Brain microvascular endothelial cell (primary cell): ENCODE results near the gene SPG11.

Experiments
- DNase-seq: peaks from one replicate; pipeline ENCODE4 v3.0.0-alpha.2; 2020
- H3K27ac ChIP-seq: fragments of 250-450 bp; sonication (Bioruptor Pico); 2 replicates; pipeline ENCODE4 v1.5.1; 2020; ENCODE audit warnings: mild to moderate bottlenecking, moderate library complexity
- H3K27me3 ChIP-seq: fragments of 250-450 bp; sonication (Bioruptor Pico); replicated peaks from 2 replicates; pipeline ENCODE4 v1.5.1; 2020; ENCODE audit warnings: mild to moderate bottlenecking
- H3K36me3 ChIP-seq: fragments of 250-450 bp; sonication (Bioruptor Pico); replicated peaks from 2 replicates; pipeline ENCODE4 v1.5.1; 2020; ENCODE audit warnings: mild to moderate bottlenecking
- H3K4me3 ChIP-seq: 2 replicates; pipeline ENCODE4 v1.5.1; 2011; ENCODE audit warnings: low read depth, mild to moderate bottlenecking, control low read depth, low read length, moderate library complexity
- in situ Hi-C: cut with HindIII; loops from 2 replicates; pipeline ENCODE4 v1.10.0; 2017; ENCODE audit warnings: low sequenced_read_pairs, low pct_ligation_motif_present
- TF ChIP-seq, protein P1 (sequence below): IDR thresholded peaks from 2 replicates; pipeline ENCODE4 v1.5.1; 2011; ENCODE audit warnings: low read depth, mild to moderate bottlenecking, moderate library complexity, low read length, control low read depth, inconsistent platforms; ENCODE audit errors: missing control alignments

SPG11 gene

DNA sequence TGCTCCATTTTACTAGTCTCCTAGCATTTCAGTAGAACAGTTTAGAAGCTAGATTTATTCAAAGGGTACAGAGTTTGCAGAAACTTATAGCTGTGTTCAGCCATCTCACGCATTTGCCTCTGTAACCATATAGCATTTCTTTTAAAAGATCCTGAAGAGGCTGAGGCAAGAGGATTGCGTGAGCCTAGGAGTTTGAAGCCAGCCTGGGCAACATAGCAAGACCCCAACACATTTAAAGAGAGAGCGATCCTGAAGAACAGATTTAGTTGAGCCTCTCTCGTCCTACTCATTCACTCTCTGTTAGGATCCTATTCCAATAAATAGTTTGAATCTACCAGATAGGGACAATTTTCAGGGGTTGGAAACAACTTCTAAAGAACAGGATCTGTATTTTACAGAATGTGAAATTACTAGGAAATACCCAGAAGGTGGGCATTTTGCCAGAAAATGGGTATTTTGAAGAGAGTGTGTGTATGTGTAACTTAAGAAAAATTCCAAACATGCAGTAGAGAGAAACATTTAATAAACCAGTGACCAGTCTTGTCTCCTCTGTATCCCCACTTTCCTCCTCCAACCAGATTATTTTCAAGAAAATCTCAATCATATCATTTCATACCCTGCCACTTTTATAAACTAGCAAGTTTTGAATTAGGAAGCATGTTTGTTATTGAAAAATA lies 122.0 kb downstream of the SPG11 start:
- in situ Hi-C loops, result no loop called here
- H3K36me3 ChIP-seq, result peaks cover 9% of the 10 kb centered on the region
- no peak overlapping the region for H3K27ac ChIP-seq
- H3K27me3 ChIP-seq, result no peaks in the 10 kb centered on the region
- H3K4me3 ChIP-seq, result no peak overlapping the region
- peak; percentile 71 for DNase-seq
- TF ChIP-seq, protein P1, sequence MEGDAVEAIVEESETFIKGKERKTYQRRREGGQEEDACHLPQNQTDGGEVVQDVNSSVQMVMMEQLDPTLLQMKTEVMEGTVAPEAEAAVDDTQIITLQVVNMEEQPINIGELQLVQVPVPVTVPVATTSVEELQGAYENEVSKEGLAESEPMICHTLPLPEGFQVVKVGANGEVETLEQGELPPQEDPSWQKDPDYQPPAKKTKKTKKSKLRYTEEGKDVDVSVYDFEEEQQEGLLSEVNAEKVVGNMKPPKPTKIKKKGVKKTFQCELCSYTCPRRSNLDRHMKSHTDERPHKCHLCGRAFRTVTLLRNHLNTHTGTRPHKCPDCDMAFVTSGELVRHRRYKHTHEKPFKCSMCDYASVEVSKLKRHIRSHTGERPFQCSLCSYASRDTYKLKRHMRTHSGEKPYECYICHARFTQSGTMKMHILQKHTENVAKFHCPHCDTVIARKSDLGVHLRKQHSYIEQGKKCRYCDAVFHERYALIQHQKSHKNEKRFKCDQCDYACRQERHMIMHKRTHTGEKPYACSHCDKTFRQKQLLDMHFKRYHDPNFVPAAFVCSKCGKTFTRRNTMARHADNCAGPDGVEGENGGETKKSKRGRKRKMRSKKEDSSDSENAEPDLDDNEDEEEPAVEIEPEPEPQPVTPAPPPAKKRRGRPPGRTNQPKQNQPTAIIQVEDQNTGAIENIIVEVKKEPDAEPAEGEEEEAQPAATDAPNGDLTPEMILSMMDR, result no peak

DNA sequence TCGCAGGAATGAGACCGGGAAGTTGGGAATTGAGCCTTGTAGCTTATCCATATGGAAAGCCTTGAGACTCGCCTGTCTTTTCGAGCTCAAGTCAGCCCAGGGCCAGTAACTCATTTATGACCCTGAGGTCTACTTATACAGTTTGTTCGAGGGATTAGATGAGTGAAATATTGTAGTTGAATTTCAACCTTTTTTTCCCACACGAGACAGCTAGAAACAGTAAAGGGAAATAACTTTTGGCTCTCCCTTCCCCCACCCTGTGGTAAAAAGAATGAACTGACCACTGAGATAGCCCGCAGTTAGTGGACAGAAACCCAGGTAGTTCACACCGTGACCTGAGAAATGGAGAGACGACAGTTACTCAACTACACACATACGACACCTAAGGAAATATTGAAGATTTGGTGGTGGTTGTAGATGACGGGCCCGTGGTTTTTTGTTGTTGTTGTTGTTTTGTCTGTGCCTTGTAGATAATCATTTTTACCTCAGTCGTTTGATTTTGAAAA lies 125.7 kb downstream of the SPG11 start:
- Histone ChIP-seq H3K36me3 (peaks cover 8% of the 10 kb centered on the region), H3K27me3 (no peaks in the 10 kb centered on the region), H3K4me3 (peak overlapping the region; percentile 79), H3K27ac (peak overlapping the region; percentile 91)
- in situ Hi-C loops, result no loop called here
- DNase-seq, result peak; percentile 25
- TF ChIP-seq, protein P1, result no peak

DNA sequence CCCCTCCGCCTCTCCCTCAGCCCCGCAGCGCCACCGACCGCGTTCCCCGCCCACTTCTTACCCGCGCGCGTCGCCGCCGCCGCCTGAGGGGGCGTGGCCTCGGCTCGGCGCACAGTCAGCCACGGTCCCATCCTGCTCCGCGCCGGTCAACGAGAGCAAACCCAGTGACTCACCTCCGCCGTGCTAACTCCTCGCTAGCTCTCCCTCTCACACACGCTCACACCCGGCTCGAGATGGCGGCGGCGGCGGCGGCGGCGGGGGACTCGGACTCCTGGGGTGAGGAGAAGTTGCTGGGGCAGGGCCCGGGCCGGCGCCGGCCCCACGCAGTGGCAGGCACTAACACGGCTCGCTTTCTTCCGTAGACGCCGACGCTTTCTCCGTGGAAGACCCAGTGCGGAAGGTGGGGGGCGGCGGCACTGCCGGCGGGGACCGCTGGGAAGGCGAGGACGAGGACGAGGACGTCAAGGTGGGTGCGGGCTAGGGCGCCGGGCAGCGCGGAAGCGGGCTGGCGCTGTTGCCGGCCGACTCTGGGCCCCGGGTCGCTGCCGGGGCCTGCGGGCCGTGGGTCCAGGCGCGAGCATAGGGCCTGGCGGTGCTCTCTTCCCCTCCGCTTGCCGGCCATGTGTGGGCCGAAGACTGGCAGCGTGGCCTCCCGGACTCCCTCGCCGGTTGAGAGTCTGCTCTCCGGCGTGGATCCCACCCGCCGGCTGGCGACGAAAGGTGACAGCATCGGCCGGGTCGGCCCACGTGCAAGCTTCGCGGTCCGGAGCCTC lies 126.3 kb downstream of the SPG11 start, which contains the start of gene EIF3J:
TSS of gene EIF3J (plus strand) at position 186 of the 773 bp plus-strand sequence. CDS start at position 234, 48 bp downstream.
- H3K36me3 ChIP-seq, result peaks cover 8% of the 10 kb centered on the region
- peak within 1 kb of the TSS; percentile 79 for H3K4me3 ChIP-seq
- in situ Hi-C loops, result no loop called here
- no peaks in the 10 kb centered on the region for H3K27me3 ChIP-seq
- peak within 1 kb of the TSS; percentile 91 for H3K27ac ChIP-seq
- DNase-seq, result peak; percentile 94
- TF ChIP-seq, protein P1, result no peak

DNA sequence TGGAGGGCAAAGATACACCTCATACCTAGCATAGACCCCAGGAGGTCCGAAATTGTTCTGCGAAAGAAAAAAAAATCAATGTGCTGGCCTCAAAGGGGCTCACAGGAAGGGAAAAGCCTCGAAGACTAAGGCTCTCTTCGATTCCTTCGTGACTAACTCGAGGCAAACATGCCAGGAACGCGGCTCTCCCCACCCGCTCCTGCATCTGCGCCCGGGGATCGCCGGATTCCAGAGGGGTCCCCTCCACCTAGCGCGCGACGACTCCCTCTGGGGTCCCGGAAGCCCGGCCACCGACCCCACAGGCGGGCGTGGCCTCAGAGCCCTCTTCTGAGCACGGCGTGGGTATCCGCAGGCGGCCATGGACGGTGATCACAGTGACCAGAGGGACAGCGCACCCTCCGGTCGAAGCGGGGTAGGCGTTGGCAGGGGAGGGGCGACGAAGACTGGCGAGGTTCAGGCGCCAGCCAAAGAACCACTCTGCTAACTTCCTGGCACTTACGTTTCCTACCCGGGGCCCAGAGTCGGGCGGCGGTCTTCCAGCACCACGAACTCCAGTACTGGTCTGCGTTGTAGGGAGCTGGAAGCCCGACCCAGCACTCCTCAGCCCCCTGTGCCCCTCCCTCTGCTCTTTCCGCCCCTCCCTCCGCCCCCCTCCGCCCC lies 127.0 kb downstream of the SPG11 start:
- Histone ChIP-seq H3K36me3 (peaks cover 8% of the 10 kb centered on the region), H3K4me3 (peak overlapping the region; percentile 74), H3K27me3 (no peaks in the 10 kb centered on the region), H3K27ac (peak overlapping the region; percentile 84)
- DNase-seq, result no peak
- in situ Hi-C loops, result no loop called here
- TF ChIP-seq, protein P1, result peak; percentile 70

DNA sequence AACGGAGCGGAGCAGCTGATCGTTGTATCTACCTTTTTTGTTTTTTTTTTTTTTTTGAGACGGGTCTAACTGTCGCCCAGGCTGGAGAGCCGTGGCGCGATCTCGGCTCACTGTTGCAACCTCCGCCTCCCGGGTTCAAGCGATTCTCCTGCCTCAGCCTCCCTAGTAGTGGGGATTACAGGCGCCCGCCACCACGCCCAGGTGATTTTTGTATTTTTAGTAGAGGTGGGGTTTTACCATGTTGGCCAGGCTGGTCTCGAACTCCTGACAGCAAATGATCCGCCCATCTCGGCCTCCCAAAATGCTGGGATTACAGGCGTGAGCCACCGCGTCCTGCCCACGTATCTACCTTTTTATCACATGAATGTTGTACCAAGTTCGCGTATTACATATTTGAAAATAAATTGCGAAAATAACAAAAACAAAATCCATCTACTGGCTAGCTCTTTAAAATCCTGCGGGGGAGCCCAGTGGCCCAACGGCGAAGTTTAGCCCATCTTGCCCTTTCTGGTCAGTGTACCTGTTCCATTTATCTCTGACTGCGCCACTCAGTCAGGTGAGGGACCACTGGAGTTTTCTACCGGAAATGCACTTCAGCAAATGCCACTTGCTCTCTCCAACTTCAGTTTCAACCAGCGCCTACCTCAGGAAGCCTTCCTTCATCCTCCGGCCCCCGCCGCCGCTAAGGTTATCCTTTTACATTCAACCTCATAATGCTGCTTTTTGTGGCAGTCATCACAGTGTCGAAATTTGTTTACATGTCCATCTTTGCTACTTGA lies 127.8 kb downstream of the SPG11 start:
- DNase-seq, result no peak
- Histone ChIP-seq H3K36me3 (peaks cover under 1% of the 10 kb centered on the region), H3K4me3 (peak overlapping the region; percentile 74), H3K27ac (peak overlapping the region; percentile 84), H3K27me3 (no peaks in the 10 kb centered on the region)
- TF ChIP-seq, protein P1, result no peak
- in situ Hi-C loops, result no loop called here
